Occipital lobe (tissue), 2 donors: Measurements from ENCODE around the gene CST7. TPM values are rescaled to one million over a fixed set of nuclear protein-coding genes. Genes with fewer than 3 reads are reported as not detected.

Source experiments
- DNase-seq: peaks from one replicate; lab custom pipeline; 2025; lab: John Stamatoyannopoulos, UW
- total RNA-seq: library from RNA; depleted of rRNA; stranded (reverse); fragments of >200 nt; gene quantifications from one replicate; pipeline ENCODE4 v1.2.3, GENCODE V29; 2014

CST7 gene
- total RNA-seq, 1 donor from 2014 or later, result 0.31 TPM

DNA sequence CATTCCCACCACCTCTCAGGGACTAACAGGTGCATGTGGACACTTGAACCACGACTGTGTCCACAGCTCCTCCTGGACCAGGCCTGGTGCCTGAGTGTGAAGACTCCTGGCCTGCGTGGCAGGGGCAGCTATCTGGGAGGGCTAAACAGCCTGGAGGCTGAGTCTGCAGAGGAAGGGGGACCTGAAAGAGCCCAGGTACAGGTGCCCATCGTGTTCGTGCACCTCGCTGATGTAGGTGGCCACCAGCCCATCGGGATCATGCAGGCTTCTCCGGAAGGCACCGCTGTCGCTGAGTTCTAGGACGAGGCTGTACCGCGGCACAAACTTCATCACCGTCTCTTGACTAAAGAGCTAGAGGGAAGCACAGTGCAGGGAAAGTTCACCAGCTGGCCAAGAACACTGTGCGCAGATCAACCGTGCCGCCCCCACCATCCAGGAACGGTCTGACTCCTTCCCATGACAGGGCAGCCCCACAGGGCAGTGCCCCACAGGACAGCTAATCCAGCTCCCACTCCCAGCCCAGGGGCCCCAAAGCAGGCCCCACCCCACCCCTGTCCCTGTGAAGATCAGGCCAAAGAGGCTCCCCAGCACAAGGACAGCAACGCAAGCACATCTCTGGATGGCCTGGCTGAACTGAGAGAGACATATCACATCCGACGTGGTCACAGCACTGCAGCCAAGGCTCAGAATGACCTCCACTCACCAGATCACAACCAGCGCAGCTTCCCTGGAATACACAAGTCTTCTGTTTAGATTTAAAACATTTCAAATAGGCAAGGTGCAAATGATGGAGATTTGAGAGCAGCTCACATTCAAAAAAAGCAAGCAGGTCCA is 14.8 kb downstream of the CST7 start:
- no peak for DNase-seq

DNA sequence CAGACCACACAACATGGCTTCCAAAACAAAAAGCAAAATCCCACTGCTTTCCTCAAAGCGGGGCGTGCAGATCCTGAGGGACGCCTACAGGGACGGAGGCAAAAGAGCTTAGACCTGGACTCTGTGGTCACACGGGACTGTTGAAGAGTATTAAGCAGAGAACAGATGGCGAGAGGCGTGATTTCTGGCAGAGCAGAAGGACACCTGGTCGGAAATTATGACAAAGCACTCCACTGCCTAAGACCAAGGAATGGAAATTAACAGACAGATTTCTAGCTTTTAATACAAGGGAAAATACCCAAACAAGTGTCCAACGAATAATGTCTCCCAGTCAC is 15.4 kb downstream of the CST7 start:
- no peak for DNase-seq

DNA sequence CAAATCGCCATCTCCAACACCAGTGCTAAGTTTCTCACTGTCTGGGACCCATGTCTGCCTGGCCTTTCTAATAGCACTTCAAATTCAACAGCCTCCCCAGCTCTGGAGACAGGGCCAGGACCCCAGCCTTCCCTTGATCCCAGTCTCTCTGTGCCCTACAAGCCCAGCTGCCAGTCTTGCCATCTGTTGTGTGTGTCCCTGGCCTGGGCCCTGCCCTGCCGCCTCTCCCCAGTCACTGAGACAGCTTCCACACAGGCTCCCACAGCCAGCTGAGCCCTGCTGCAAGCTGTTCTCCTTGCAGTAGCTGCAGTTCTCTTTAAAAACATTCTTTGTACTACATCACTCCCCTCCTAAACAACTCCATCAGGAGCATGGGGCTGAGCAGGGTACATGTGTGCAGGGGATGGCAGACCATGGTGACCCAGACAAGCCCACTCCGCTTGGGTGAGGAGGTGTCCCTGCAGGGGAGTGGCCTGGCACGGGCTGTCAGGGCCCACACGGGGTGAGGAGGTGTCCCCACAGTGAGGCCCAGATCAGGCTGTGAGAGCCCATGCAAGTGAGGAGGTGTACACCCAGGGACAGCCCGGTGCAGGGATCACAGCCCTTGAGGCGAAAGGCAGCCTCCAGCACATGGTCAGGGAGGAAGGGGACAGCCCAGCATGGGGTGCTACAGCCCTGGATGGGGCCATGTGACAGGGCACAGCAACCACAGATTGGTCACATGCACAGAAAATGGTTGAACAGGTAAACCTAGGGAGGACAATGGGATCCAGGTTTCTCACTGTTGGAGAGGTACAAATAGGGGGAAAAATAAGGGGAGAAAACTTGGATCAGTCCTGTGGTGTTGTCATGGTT is 16.2 kb downstream of the CST7 start:
- DNase-seq, result no peak

GRCh38 chr20:24966317-24967012 is 17.4 kb downstream of the CST7 start:
- no peak for DNase-seq

GRCh38 chr20:24968278-24968800 is 19.3 kb downstream of the CST7 start:
- no peak for DNase-seq

DNA sequence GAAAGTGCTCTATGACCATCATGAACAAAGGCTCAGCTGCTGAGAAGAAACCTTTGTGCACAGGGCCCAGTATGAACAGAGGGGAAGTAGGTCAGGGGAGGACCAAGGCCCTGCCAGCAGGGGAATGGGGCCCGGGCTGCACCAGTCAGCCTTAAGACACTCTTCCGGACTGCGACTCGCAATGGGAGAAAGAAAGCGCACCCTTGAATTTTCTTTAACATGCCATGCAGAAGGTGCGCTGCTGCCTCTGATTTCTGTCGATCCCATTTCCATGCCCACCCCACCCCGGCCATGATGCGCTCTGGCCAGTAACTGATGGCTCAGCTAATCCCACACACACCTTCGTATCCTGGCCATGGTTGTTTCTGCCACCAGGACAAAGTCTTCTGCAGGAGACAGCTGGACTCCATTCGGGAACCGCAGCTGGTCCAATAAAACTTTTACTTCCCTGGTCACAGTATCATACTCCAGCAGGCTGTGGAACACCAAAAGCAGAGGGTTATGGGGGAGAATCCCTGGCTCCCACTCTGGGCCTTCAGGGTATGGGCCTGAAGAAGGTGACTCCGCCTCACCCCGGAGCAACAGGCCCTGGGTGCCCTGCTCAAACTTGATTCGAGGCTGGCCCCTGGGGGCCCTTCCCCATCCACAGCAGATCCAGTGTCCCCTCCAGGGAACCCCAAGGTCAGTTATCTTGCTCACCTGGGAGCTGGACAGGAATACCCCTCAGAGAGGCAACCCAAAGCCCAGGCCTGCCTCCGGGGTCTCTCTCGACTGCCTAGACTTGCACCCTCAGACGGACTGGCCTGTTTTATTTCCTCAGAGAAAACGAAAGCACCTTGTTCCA is 20.3 kb downstream of the CST7 start:
- DNase-seq, result no peak

- no peak for DNase-seq
These were observed 21.0 kb downstream of the CST7 start for GRCh38 chr20:24970030-24970553.

DNA sequence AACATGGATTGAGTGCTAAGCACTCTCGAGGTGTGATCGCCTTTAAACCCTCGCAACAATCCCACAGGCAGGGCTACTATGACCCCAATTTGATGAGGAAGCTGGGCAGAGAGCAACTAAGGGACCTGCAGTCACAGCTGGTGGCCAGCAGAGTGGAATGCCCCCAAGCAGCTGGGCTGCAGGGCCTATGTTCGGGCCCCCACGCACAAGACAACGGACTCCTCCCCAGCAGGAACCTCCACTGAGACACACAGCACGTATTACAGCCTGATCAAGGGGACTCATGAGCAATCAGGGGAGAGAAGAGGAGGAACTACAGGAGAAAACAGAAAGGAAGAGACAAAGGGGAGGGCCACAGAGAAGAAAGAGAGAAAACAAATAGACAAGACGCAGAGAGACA is 21.7 kb downstream of the CST7 start:
- DNase-seq, result no peak

GRCh38 chr20:24971376-24972101 is 22.5 kb downstream of the CST7 start:
- DNase-seq, result no peak

GRCh38 chr20:24972341-24972740 is 23.3 kb downstream of the CST7 start:
- DNase-seq, result no peak

- no peak for DNase-seq
These were observed 28.3 kb downstream of the CST7 start for GRCh38 chr20:24977336-24977735.

GRCh38 chr20:24977797-24978196 is 28.7 kb downstream of the CST7 start:
- DNase-seq, result no peak

DNA sequence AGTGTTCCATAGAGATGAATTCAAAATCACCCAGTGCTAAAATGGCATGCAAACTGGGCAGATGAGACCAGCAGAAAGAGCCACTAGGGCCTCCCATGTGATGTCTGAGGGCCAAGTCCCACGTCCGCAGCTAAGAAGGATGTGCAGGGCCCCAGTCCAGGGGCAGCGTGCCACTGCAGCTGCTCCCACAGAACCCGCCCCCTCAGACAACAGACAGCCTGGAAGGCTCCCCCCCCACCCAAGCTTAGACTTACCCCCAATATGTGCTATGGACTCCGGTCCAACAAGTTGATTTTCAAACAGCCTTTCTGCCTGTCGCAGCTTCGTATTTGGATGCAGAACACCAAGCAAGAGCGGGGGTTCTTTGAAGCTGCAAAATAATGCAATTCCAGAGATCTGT is 29.4 kb downstream of the CST7 start:
- peak; percentile 63 for DNase-seq

GRCh38 chr20:24979036-24979960 is 30.2 kb downstream of the CST7 start:
- DNase-seq, result no peak

DNA sequence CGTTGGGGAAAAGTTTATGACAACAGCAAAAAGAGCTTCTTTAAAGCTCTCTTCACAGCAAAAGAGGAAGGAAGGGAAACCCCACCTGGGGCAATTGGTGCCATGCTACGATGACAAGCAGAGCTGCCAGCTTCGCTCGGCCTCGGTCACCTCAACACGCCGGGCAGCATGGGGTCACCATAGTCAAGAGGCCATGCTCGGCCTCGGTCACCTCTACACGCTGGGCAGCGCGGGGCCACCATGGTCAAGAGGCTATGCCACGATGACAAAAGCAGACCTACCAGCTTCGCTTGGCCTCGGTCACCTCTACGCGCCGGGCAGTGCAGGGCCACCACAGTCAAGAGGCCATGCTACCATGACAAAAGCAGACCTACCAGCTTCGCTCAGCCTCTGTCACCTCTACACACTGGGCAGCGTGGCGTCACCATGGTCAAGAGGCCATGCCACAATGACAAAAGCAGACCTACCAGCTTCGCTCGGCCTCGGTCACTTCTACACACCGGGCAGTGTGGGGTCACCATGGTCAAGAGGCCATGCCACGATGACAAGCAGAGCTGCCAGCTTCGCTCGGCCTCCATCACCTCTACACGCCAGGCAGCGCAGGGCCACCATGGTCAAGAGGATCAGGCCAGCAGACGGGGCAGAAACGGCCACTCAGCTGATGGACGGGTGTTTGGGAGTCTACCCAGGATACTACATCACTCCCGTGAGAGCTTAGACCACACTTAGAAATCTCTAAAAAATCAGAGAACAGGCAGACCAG is 31.4 kb downstream of the CST7 start:
- DNase-seq, result no peak

GRCh38 chr20:24981282-24981681 is 32.2 kb downstream of the CST7 start:
- no peak for DNase-seq

- no peak for DNase-seq
These were observed 32.7 kb downstream of the CST7 start for GRCh38 chr20:24981790-24982189.

- no peak for DNase-seq
These were observed 34.8 kb downstream of the CST7 start for GRCh38 chr20:24983896-24984295.
